A673 (cell line): ENCODE measurements around the gene MACROH2A2. TPM values are rescaled to one million over a fixed set of nuclear protein-coding genes. Genes with fewer than 3 reads are reported as not detected.

ENCODE experiments used
- BruUV-seq: library from RNA; stranded (reverse); fragments of 400-500 nt; replicated peaks from 2 replicates; lab custom pipeline; 2021; lab: Mats Ljungman, UMichigan
- CTCF ChIA-PET: fragments of 300-600 bp; sonication (Branson Sonifier 250); formaldehyde crosslinking; loops from one replicate; lab custom pipeline; 2022; ENCODE audit warnings: antibody characterized with exemption; lab: Charles Lee
- POLR2A ChIA-PET: fragments of 300-600 bp; sonication (Branson Sonifier 250); formaldehyde crosslinking; loops from one replicate; lab custom pipeline; 2022; ENCODE audit warnings: antibody characterized with exemption; ENCODE audit not compliant: low non-redundant PET; lab: Charles Lee
- DNase-seq: peaks from one replicate; pipeline ENCODE4 v3.0.0-alpha.2; 2015; ENCODE audit warnings: low spot score
- H3K27ac ChIP-seq: fragments of 200-600 bp; sonication (generic); 2 replicates; pipeline ENCODE4 v1.5.1; 2016; ENCODE audit warnings: mixed run types, low read depth, mild to moderate bottlenecking, mixed read lengths, antibody characterized with exemption, low read length; ENCODE audit not compliant: poor library complexity, severe bottlenecking
- H3K27me3 ChIP-seq: fragments of 200-600 bp; sonication (generic); replicated peaks from 2 replicates; pipeline ENCODE4 v1.6.1; 2017; ENCODE audit warnings: mixed run types, low read depth, mild to moderate bottlenecking, mixed read lengths, antibody characterized with exemption, low read length; ENCODE audit not compliant: insufficient read depth, poor library complexity
- H3K36me3 ChIP-seq: fragments of 200-600 bp; sonication (generic); 2 replicates; pipeline ENCODE4 v1.6.1; 2016; ENCODE audit warnings: mixed run types, mild to moderate bottlenecking, mixed read lengths, antibody characterized with exemption, low read length; ENCODE audit not compliant: insufficient read depth, poor library complexity, severe bottlenecking
- H3K4me1 ChIP-seq: fragments of 200-600 bp; sonication (generic); 2 replicates; pipeline ENCODE4 v1.6.1; 2017; ENCODE audit warnings: mixed run types, mild to moderate bottlenecking, mixed read lengths, antibody characterized with exemption, low read length; ENCODE audit not compliant: insufficient read depth, poor library complexity, severe bottlenecking
- H3K4me3 ChIP-seq: fragments of 200-600 bp; sonication (generic); 2 replicates; pipeline ENCODE4 v1.5.1; 2016; ENCODE audit warnings: low read depth, mixed run types, mild to moderate bottlenecking, mixed read lengths, low read length; ENCODE audit not compliant: poor library complexity, severe bottlenecking
- H3K9me3 ChIP-seq: fragments of 200-600 bp; sonication (generic); 2 replicates; pipeline ENCODE4 v1.6.1; 2016; ENCODE audit warnings: mixed run types, low read depth, mild to moderate bottlenecking, mixed read lengths, antibody characterized with exemption, low read length; ENCODE audit not compliant: poor library complexity, severe bottlenecking
- CTCF ChIP-seq: fragments of 300-800, 200-600 bp; sonication (generic); conservative IDR thresholded peaks from 2 replicates; pipeline ENCODE4 v1.5.1; 2017; ENCODE audit warnings: low read depth, mild to moderate bottlenecking, antibody characterized with exemption, low read length, moderate library complexity, mixed read lengths
- EZH2 ChIP-seq: fragments of 200-600 bp; sonication (generic); IDR thresholded peaks from 2 replicates; pipeline ENCODE4 v1.6.1; 2017; ENCODE audit warnings: borderline replicate concordance, low read depth, mild to moderate bottlenecking, mixed read lengths, antibody characterized with exemption, low read length; ENCODE audit not compliant: poor library complexity, severe bottlenecking
- intact Hi-C: fragments of 100-400 bp; cut with micrococcal nuclease; formaldehyde crosslinking; loops from one replicate; pipeline ENCODE4 v1.10.0; 2022; ENCODE audit not compliant: unreplicated experiment
- total RNA-seq: library from RNA; stranded (reverse); gene quantifications from 2 replicates; pipeline ENCODE4 v1.2.3, GENCODE V29; 2021

Gene MACROH2A2
- total RNA-seq, 1 experiment from 2014 or later: 301 TPM

GRCh38 chr10:70119623-70120022 lies 67.0 kb downstream of the MACROH2A2 start:
- no peaks in the 10 kb centered on the region for H3K4me1 ChIP-seq
- intact Hi-C loops: no loop called here
- ChIA-PET POLR2A (no interaction called here), CTCF (no interaction called here)
- no peak overlapping the region for H3K4me3 ChIP-seq
- no peaks in the 10 kb centered on the region for H3K9me3 ChIP-seq
- no peaks in the 10 kb centered on the region for H3K27me3 ChIP-seq
- DNase-seq: no peak
- peaks cover 3% of the 10 kb centered on the region for H3K36me3 ChIP-seq
- no peak overlapping the region for H3K27ac ChIP-seq
- no TSS peak for BruUV-seq
- TF ChIP-seq CTCF (no peak), EZH2 (no peak)

GRCh38 chr10:70120417-70120816 lies 67.8 kb downstream of the MACROH2A2 start:
- Histone ChIP-seq H3K4me1 (no peaks in the 10 kb centered on the region), H3K4me3 (no peak overlapping the region), H3K27ac (no peak overlapping the region), H3K9me3 (no peaks in the 10 kb centered on the region), H3K36me3 (no peaks in the 10 kb centered on the region), H3K27me3 (no peaks in the 10 kb centered on the region)
- POLR2A ChIA-PET: no interaction called here
- intact Hi-C loops: no loop called here
- TF ChIP-seq EZH2 (no peak), CTCF (no peak)
- CTCF ChIA-PET: no interaction called here
- BruUV-seq: no TSS peak
- DNase-seq: no peak

GRCh38 chr10:70121281-70121949 lies 68.8 kb downstream of the MACROH2A2 start:
- Histone ChIP-seq H3K27me3 (no peaks in the 10 kb centered on the region), H3K4me3 (no peak overlapping the region), H3K4me1 (no peaks in the 10 kb centered on the region), H3K9me3 (no peaks in the 10 kb centered on the region), H3K36me3 (no peaks in the 10 kb centered on the region), H3K27ac (no peak overlapping the region)
- intact Hi-C loops: no loop called here
- POLR2A ChIA-PET: no interaction called here
- TF ChIP-seq CTCF (no peak), EZH2 (no peak)
- CTCF ChIA-PET: no interaction called here
- no peak for DNase-seq
- BruUV-seq: no TSS peak
